Measurements from ENCODE around the gene C10orf90. TPM values are rescaled to one million over a fixed set of nuclear protein-coding genes. Genes with fewer than 3 reads are reported as not detected.

Gene C10orf90
- total RNA-seq, 1 experiment from 2014 or later: not detected

DNA sequence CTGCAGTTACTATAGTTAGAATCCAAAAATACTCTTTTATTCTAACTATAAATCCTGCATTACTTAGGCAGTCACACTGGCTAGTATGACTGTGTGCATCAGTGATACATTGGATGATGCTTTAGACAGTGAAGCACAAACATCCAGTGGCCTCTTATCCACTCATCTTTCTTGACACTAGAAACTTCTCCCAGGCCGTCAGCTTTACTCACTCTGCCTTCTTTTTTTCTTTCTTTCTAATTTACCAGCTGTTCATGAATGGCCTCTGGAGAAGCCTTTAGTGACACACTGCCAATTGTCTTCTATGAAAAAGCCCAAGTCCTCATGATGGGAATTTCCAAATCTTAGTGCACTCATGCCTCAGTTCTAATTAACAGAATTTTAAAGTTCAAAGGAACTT, 26.2 kb upstream of the C10orf90 start:
- Mint-ChIP-seq H3K27ac (no peak overlapping the region), H3K36me3 (ENCODE audit: insufficient read depth in 1 of 3, low read depth in 3 of 3) (peaks cover 0 to 15% (median 7%) of the 10 kb centered on the region in 3 experiments), H3K4me1 (peaks cover 3% of the 10 kb centered on the region in 2 experiments; a peak in 2 of 4 replicates), H3K27me3 (ENCODE audit: low read depth) (no peaks in the 10 kb centered on the region), H3K9me3 (peaks cover 11 to 23% of the 10 kb centered on the region in 2 experiments), H3K4me3 (no peak overlapping the region)
- no peaks in the 10 kb centered on the region for H3K23me2 ChIP-seq (ENCODE audit: insufficient read length, low read depth, low read length, poor library complexity, severe bottlenecking)
- H3K4me2 ChIP-seq (ENCODE audit: insufficient read depth, insufficient read length, low read length): no peak overlapping the region
- no peak overlapping the region for H3K18ac ChIP-seq (ENCODE audit: insufficient read length, low read depth, low read length)
- TF ChIP-seq, protein P1, sequence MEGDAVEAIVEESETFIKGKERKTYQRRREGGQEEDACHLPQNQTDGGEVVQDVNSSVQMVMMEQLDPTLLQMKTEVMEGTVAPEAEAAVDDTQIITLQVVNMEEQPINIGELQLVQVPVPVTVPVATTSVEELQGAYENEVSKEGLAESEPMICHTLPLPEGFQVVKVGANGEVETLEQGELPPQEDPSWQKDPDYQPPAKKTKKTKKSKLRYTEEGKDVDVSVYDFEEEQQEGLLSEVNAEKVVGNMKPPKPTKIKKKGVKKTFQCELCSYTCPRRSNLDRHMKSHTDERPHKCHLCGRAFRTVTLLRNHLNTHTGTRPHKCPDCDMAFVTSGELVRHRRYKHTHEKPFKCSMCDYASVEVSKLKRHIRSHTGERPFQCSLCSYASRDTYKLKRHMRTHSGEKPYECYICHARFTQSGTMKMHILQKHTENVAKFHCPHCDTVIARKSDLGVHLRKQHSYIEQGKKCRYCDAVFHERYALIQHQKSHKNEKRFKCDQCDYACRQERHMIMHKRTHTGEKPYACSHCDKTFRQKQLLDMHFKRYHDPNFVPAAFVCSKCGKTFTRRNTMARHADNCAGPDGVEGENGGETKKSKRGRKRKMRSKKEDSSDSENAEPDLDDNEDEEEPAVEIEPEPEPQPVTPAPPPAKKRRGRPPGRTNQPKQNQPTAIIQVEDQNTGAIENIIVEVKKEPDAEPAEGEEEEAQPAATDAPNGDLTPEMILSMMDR (conservative IDR thresholded peaks at IDR 0.05): no peak
- no peak overlapping the region for H3K9ac ChIP-seq (ENCODE audit: extremely low read depth, insufficient read length, low read length)
- H4K8ac ChIP-seq (replicated peaks; ENCODE audit: insufficient read length, low read depth, low read length): no peak overlapping the region
- H3K79me1 ChIP-seq (ENCODE audit: insufficient read depth, low read depth, low read length, poor library complexity, severe bottlenecking): no peaks in the 10 kb centered on the region
- H2BK120ac ChIP-seq (ENCODE audit: low read depth, low read length, poor library complexity, severe bottlenecking): no peak overlapping the region
- H2BK20ac ChIP-seq (ENCODE audit: low read depth, low read length, poor library complexity, severe bottlenecking): no peak overlapping the region
- no peak overlapping the region for H2AK5ac ChIP-seq (ENCODE audit: insufficient read length, low read length)
- H3K27ac ChIP-seq (ENCODE audit: insufficient read length, low read depth, low read length): no peak overlapping the region
- no peak overlapping the region for H3K56ac ChIP-seq (ENCODE audit: insufficient read length, low read depth, low read length)
- no peak overlapping the region for H3K23ac ChIP-seq (ENCODE audit: insufficient read length, low read depth, low read length)
- H4K5ac ChIP-seq (ENCODE audit: insufficient read length, low read depth, low read length): no peak overlapping the region
- H3T11ph ChIP-seq (ENCODE audit: low read length): no peak overlapping the region
- H3K27me3 ChIP-seq (ENCODE audit: insufficient read depth, low read length): no peaks in the 10 kb centered on the region
- H3K14ac ChIP-seq (ENCODE audit: insufficient read depth, low read length): no peak overlapping the region
- peaks cover under 1% of the 10 kb centered on the region for H3K9me3 ChIP-seq (ENCODE audit: control insufficient read depth, low read depth, low read length)
- H2BK12ac ChIP-seq (ENCODE audit: insufficient read length, low read depth, low read length): no peak overlapping the region
- H4K20me1 ChIP-seq (ENCODE audit: control insufficient read depth, insufficient read depth, insufficient read length): no peaks in the 10 kb centered on the region
- no CpG with 5 or more reads among the region's 1 CpG for WGBS (ENCODE audit: extremely low coverage, insufficient read length, low lambda C conversion rate)
- H2BK15ac ChIP-seq (ENCODE audit: low read depth, low read length): no peak overlapping the region
- H3K4ac ChIP-seq (ENCODE audit: low read depth, low read length): no peak overlapping the region
- H3K4me1 ChIP-seq (ENCODE audit: insufficient read depth, low read length): no peaks in the 10 kb centered on the region; the same call in 1 of the 2 replicates
- no peak overlapping the region for H2AFZ ChIP-seq (ENCODE audit: low read length)
- H3K79me2 ChIP-seq (ENCODE audit: insufficient read depth, low read length): no peaks in the 10 kb centered on the region
- H2BK5ac ChIP-seq (ENCODE audit: insufficient read length, low read length): no peak overlapping the region
- no peak for DNase-seq
- no peak overlapping the region for H4K91ac ChIP-seq (ENCODE audit: insufficient read length, low read depth, low read length)

Measured in H9 (cell line).